H1 (cell line): ENCODE results near the gene MAPKAP1. TPM values are rescaled to one million over a fixed set of nuclear protein-coding genes. Genes with fewer than 3 reads are reported as not detected.

Experiments
- CTCF ChIA-PET: fragments of 300-600 bp; sonication (Branson Sonifier 250); formaldehyde crosslinking; loops from one replicate; lab custom pipeline; 2021; ENCODE audit not compliant: partially characterized antibody; lab: Charles Lee
- POLR2A ChIA-PET: fragments of 300-600 bp; sonication (Branson Sonifier 250); formaldehyde crosslinking; loops from one replicate; lab custom pipeline; 2021; ENCODE audit warnings: inconsistent platforms; ENCODE audit not compliant: partially characterized antibody; lab: Charles Lee
- DNase-seq, 2 experiments: peaks; one replicate each; pipeline versions ENCODE4 v3.0.0 to v3.0.0-alpha.2; 2010 to 2022; ENCODE audit warnings: low spot score in 2 of 2, low read depth in 1 of 2, mixed read lengths in 1 of 2
- FAIRE-seq: peaks from 2 replicates; lab custom pipeline; 2011; peaks lifted over from hg19 to GRCh38; lab: Jason Lieb, UNC
- H2AFZ ChIP-seq: 2 replicates; pipeline ENCODE4 v1.8.1; 2012; ENCODE audit warnings: low read length, inconsistent platforms
- H2AK5ac ChIP-seq: 2 replicates; pipeline ENCODE4 v1.6.1; 2013; ENCODE audit warnings: low read depth, low read length
- H2BK120ac ChIP-seq: replicated peaks from 2 replicates; pipeline ENCODE3; 2013; ENCODE audit warnings: low read depth, low read length, inconsistent platforms
- H2BK12ac ChIP-seq: 2 replicates; pipeline ENCODE4 v1.6.1; 2013; ENCODE audit warnings: low read depth, low read length
- H2BK15ac ChIP-seq: 2 replicates; pipeline ENCODE4 v1.6.1; 2013; ENCODE audit warnings: low read length
- H2BK20ac ChIP-seq: 2 replicates; pipeline ENCODE4 v1.6.1; 2013; ENCODE audit warnings: low read length
- H2BK5ac ChIP-seq: 2 replicates; pipeline ENCODE4 v1.6.1; 2013; ENCODE audit warnings: low read depth, low read length
- H3K14ac ChIP-seq: 2 replicates; pipeline ENCODE4 v1.6.1; 2013; ENCODE audit warnings: inconsistent platforms; ENCODE audit not compliant: insufficient read length
- H3K18ac ChIP-seq: 2 replicates; pipeline ENCODE4 v1.6.1; 2013; ENCODE audit warnings: low read length; ENCODE audit errors: extremely low read depth
- H3K23ac ChIP-seq: 2 replicates; pipeline ENCODE4 v1.6.1; 2013; ENCODE audit warnings: inconsistent platforms; ENCODE audit not compliant: insufficient read length
- H3K23me2 ChIP-seq: 2 replicates; pipeline ENCODE4 v1.6.1; 2013; ENCODE audit warnings: low read depth, low read length
- H3K27ac ChIP-seq: 2 replicates; pipeline ENCODE4 v1.6.1; 2011; ENCODE audit warnings: low read depth, low read length, inconsistent platforms
- H3K27me3 ChIP-seq, 4 experiments: replicated peaks in 1 of 4; 1 replicate in 1 of 4; 2 replicates in 3 of 4; pipeline versions ENCODE4 v1.6.1 to v1.8.1; 2011 to 2013; ENCODE audit warnings: low read length in 3 of 4, mild to moderate bottlenecking in 3 of 4, inconsistent platforms in 2 of 4, mixed read lengths in 2 of 4, moderate library complexity in 1 of 4; ENCODE audit not compliant: control insufficient read depth in 3 of 4, insufficient read depth in 3 of 4; ENCODE audit errors: extremely low read depth in 1 of 4
- H3K36me3 ChIP-seq, 4 experiments: 2 replicates each; pipeline versions ENCODE4 v1.6.1 to v1.8.1; 2011 to 2013; ENCODE audit warnings: mild to moderate bottlenecking in 4 of 4, low read length in 3 of 4, moderate library complexity in 2 of 4, control low read depth in 1 of 4, inconsistent platforms in 1 of 4; ENCODE audit not compliant: insufficient read depth in 4 of 4, control insufficient read depth in 2 of 4
- H3K4ac ChIP-seq: replicated peaks from 2 replicates; pipeline ENCODE3; 2013; ENCODE audit warnings: low read length, low read depth, mixed read lengths, inconsistent platforms; ENCODE audit not compliant: insufficient read length
- H3K4me1 ChIP-seq, 4 experiments: replicated peaks in 1 of 4; 1 replicate in 1 of 4; 2 replicates in 3 of 4; pipeline versions ENCODE4 v1.6.1 to v1.8.1; 2011 to 2013; ENCODE audit warnings: low read length in 3 of 4, inconsistent platforms in 2 of 4, mixed read lengths in 1 of 4; ENCODE audit not compliant: insufficient read depth in 4 of 4, control insufficient read depth in 3 of 4
- H3K4me2 ChIP-seq, 2 experiments: 2 replicates each; pipeline versions ENCODE4 v1.6.1 to v1.8.1; 2011 to 2013; ENCODE audit warnings: low read depth in 2 of 2, low read length in 2 of 2, control low read depth in 1 of 2, inconsistent platforms in 1 of 2, mild to moderate bottlenecking in 1 of 2; ENCODE audit not compliant: insufficient read depth in 1 of 2
- H3K4me3 ChIP-seq, 4 experiments: fragments of 200-600, 300-600 bp in 1 of 4; sonication (generic), shearing (Covaris generic), sonication (Bioruptor Twin) in 1 of 4; 2 replicates each; pipeline versions ENCODE4 v1.5.1 to v1.8.1; 2011 to 2016; ENCODE audit warnings: low read length in 4 of 4, low read depth in 3 of 4, control low read depth in 2 of 4, inconsistent platforms in 2 of 4, mild to moderate bottlenecking in 2 of 4, mixed read lengths in 1 of 4, moderate library complexity in 1 of 4; ENCODE audit not compliant: insufficient read depth in 2 of 4; ENCODE audit errors: extremely low read depth in 1 of 4
- H3K56ac ChIP-seq: replicated peaks from 2 replicates; pipeline ENCODE3; 2013; ENCODE audit warnings: low read depth, mild to moderate bottlenecking, mixed read lengths, low read length, inconsistent platforms; ENCODE audit not compliant: insufficient read length
- H3K79me1 ChIP-seq: 2 replicates; pipeline ENCODE4 v1.6.1; 2013; ENCODE audit warnings: low read depth, low read length, control low read depth
- H3K79me2 ChIP-seq, 2 experiments: 2 replicates each; pipeline versions ENCODE4 v1.6.1 to v1.8.1; 2012 to 2013; ENCODE audit warnings: low read length in 2 of 2, mild to moderate bottlenecking in 2 of 2, inconsistent platforms in 1 of 2; ENCODE audit not compliant: insufficient read depth in 2 of 2, control insufficient read depth in 1 of 2
- H3K9ac ChIP-seq, 4 experiments: replicated peaks in 1 of 4; 1 replicate in 1 of 4; 2 replicates in 3 of 4; pipeline versions ENCODE4 v1.6.1 to v1.8.1; 2011 to 2013; ENCODE audit warnings: low read depth in 3 of 4, low read length in 3 of 4, control low read depth in 2 of 4, mild to moderate bottlenecking in 2 of 4, moderate library complexity in 2 of 4, inconsistent platforms in 1 of 4; ENCODE audit errors: extremely low read depth in 1 of 4
- H3K9me3 ChIP-seq, 2 experiments: 2 replicates each; pipeline versions ENCODE4 v1.6.1 to v1.8.1; 2012 to 2013; ENCODE audit warnings: mild to moderate bottlenecking in 2 of 2, moderate library complexity in 2 of 2, control low read depth in 1 of 2, inconsistent platforms in 1 of 2, low read depth in 1 of 2, low read length in 1 of 2, mixed read lengths in 1 of 2; ENCODE audit not compliant: insufficient read depth in 2 of 2
- H4K20me1 ChIP-seq, 2 experiments: replicated peaks in 1 of 2; 2 replicates each; pipeline versions ENCODE3 to v1.8.1; 2011 to 2013; ENCODE audit warnings: inconsistent platforms in 2 of 2, low read length in 2 of 2, mild to moderate bottlenecking in 1 of 2; ENCODE audit not compliant: insufficient read depth in 2 of 2, control insufficient read depth in 1 of 2
- H4K5ac ChIP-seq: 2 replicates; pipeline ENCODE4 v1.6.1; 2013; ENCODE audit warnings: low read length, low read depth, mixed read lengths, inconsistent platforms; ENCODE audit not compliant: insufficient read length
- H4K8ac ChIP-seq: 2 replicates; pipeline ENCODE4 v1.8.0; 2013; ENCODE audit warnings: mild to moderate bottlenecking, moderate library complexity, low read length, inconsistent platforms; ENCODE audit not compliant: insufficient read depth; ENCODE audit errors: extremely low read depth
- H4K91ac ChIP-seq: replicated peaks from 2 replicates; pipeline ENCODE3; 2013; ENCODE audit warnings: low read length, mixed read lengths, inconsistent platforms; ENCODE audit not compliant: insufficient read length
- ASH2L ChIP-seq: fragments of 200-600, 300-600 bp; sonication (generic); IDR thresholded peaks from one replicate; pipeline ENCODE4 v1.7.1; 2017; ENCODE audit warnings: low read length
- BRCA1 ChIP-seq: IDR thresholded peaks from 2 replicates; pipeline ENCODE4 v1.6.1; 2012; ENCODE audit warnings: low read depth, low read length, improper control_type of control experiment
- CBX5 ChIP-seq: fragments of 300-800, 300-1000 bp; sonication (generic); IDR thresholded peaks from 2 replicates; pipeline ENCODE4 v1.7.1; 2016; ENCODE audit warnings: antibody characterized with exemption, low read length, low read depth
- CTBP2 ChIP-seq: IDR thresholded peaks from 2 replicates; pipeline ENCODE4 v1.7.0; 2011; ENCODE audit warnings: borderline replicate concordance, mild to moderate bottlenecking, moderate library complexity, mixed read lengths, low read length; ENCODE audit not compliant: insufficient read depth, insufficient read length
- GTF2F1 ChIP-seq: IDR thresholded peaks from 2 replicates; pipeline ENCODE4 v1.6.1; 2012; ENCODE audit warnings: low read depth, low read length, improper control_type of control experiment, borderline replicate concordance
- HDAC2 ChIP-seq, 2 experiments: fragments of 300-600 bp in 1 of 2; sonication (generic) in 1 of 2; IDR thresholded peaks; 2 replicates each; pipeline ENCODE4 v1.6.1; 2011 to 2012; ENCODE audit warnings: low read depth in 2 of 2, low read length in 2 of 2, mild to moderate bottlenecking in 2 of 2, moderate library complexity in 2 of 2, borderline replicate concordance in 1 of 2, inconsistent platforms in 1 of 2
- POLR2A ChIP-seq, 2 experiments: IDR thresholded peaks; 1 replicate in 1 of 2; 2 replicates in 1 of 2; pipeline ENCODE4 v1.6.1; 2011; ENCODE audit warnings: low read depth in 2 of 2, low read length in 2 of 2, mild to moderate bottlenecking in 2 of 2; ENCODE audit errors: control extremely low read depth in 1 of 2
- POU5F1 ChIP-seq: IDR thresholded peaks from 2 replicates; pipeline ENCODE4 v1.6.1; 2011; ENCODE audit warnings: low read depth, mild to moderate bottlenecking, low read length, moderate library complexity
- SIX5 ChIP-seq: IDR thresholded peaks from 2 replicates; pipeline ENCODE4 v1.6.1; 2011; ENCODE audit warnings: mild to moderate bottlenecking, low read depth, low read length
- TEAD4 ChIP-seq: IDR thresholded peaks from 2 replicates; pipeline ENCODE4 v1.6.1; 2012; ENCODE audit warnings: low read depth, low read length, inconsistent platforms, mixed read lengths
- ZNF274 ChIP-seq: IDR thresholded peaks from 2 replicates; pipeline ENCODE4 v1.7.0; 2012; ENCODE audit warnings: low read length, borderline replicate concordance; ENCODE audit errors: extremely low read depth
- WGBS, 2 experiments: shearing (Covaris generic) in 1 of 2; methylation state at CpG; one replicate each; pipeline versions ENCODE4 v1.1.6 to v1.1.7; 2013 to 2015; ENCODE audit warnings: low lambda C conversion rate in 2 of 2, mixed read lengths in 2 of 2, inconsistent platforms in 1 of 2, low coverage in 1 of 2, missing lambda C conversion rate in 1 of 2; ENCODE audit not compliant: insufficient replicate concordance in 2 of 2, insufficient coverage in 1 of 2, insufficient read length in 1 of 2; ENCODE audit errors: extremely low coverage in 1 of 2, missing lambda C conversion rate in 1 of 2; 5-methylcytosine and 5-hydroxymethylcytosine counted together
- polyA plus RNA-seq, 7 experiments: library from polyadenylated mRNA; depleted of rRNA in 3 of 7; stranded (reverse) in 5 of 7; unstranded in 2 of 7; fragments of >200 nt in 5 of 7; fragments of 200-250 nt in 2 of 7; gene quantifications; 1 replicate in 5 of 7; 2 replicates in 1 of 7; 4 replicates in 1 of 7; pipeline versions ENCODE4 v1.2.1 to v1.2.3, GENCODE V29; 2011 to 2013; ENCODE audit warnings: missing spikeins in 2 of 7, mixed read lengths in 2 of 7
- total RNA-seq: library from RNA; stranded (reverse); fragmentation: NEBNext Ultra II Directional; extraction: Animal tissue kit (Norgen Biotek cat#: 25700); gene quantifications from 2 replicates; pipeline ENCODE4 v1.2.1, GENCODE V29; 2021

Gene MAPKAP1
- total and polyA plus RNA-seq, 2 of the 8 experiments (the other 6 are each of a cell fraction or from before 2014, with no cell fraction given), result 79.2 to 140 TPM

DNA sequence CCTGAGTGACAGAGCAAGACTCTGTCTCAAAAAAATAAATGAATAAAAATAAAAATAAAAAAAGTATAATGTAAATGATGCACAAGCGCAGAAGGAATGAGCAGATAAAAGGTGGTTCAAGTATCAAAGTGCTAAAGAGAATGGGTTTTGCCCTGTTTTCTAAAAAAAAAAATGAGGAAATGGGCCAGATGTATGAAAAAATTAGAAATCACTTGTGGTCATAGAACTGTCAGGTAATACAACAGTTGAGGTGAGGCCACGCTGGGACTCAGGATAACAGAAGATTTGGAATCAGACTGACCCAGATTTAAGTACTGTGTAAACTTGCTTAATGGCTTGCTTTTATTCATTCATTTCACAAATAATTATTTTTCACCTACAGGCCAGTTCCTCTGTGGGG is 69.8 kb downstream of the MAPKAP1 start:
- Histone ChIP-seq H2BK5ac (no peak overlapping the region), H2BK15ac (no peak overlapping the region), H3K9ac (no peak overlapping the region), H4K8ac (no peak overlapping the region), H3K27ac (no peak overlapping the region), H4K5ac (no peak overlapping the region), H3K79me2 (peaks cover 0 to 54% of the 10 kb centered on the region in 2 experiments; a peak in 3 of 4 replicates), H3K14ac (no peak overlapping the region), H4K91ac (no peak overlapping the region), H3K4me3 (no peak overlapping the region), H2AFZ (no peak overlapping the region), H3K23me2 (no peaks in the 10 kb centered on the region), H2BK12ac (no peak overlapping the region), H3K4ac (no peak overlapping the region), H3K79me1 (peaks cover 8% of the 10 kb centered on the region), H3K9me3 (no peaks in the 10 kb centered on the region), H4K20me1 (peaks cover 0 to 4% of the 10 kb centered on the region in 2 experiments), H3K23ac (no peak overlapping the region), H3K4me2 (no peak overlapping the region), H3K36me3 (no peaks in the 10 kb centered on the region; a peak in 1 of 8 replicates), H2BK120ac (no peak overlapping the region), H2BK20ac (no peak overlapping the region), H3K18ac (no peak overlapping the region), H3K27me3 (no peaks in the 10 kb centered on the region), H3K56ac (no peak overlapping the region), H3K4me1 (peaks cover 3 to 16% (median 8%) of the 10 kb centered on the region in 4 experiments; a peak in 4 of 7 replicates), H2AK5ac (no peak overlapping the region)
- 88% methylated on average over 2 of the region's 2 CpGs; no CpG with 5 or more reads in 1 of the 2 experiments for WGBS, 2 experiments
- POLR2A ChIA-PET, result no interaction called here
- DNase-seq (no peak), FAIRE-seq (no peak)
- CTCF ChIA-PET, result interaction anchor here (1.3 kb wide), 1 partner anchor 230 kb away, joined by 3 read pairs; no protein-coding TSS in a partner anchor
- no peak for TF ChIP-seq CTBP2
- no peak for TF ChIP-seq SIX5
- no peak for TF ChIP-seq POLR2A (IDR thresholded peaks at IDR 0.05; ENCODE audit: control extremely low read depth in 1 of 2, low read depth in 2 of 2, low read length in 2 of 2)
- TF ChIP-seq POU5F1, result no peak
- TF ChIP-seq ASH2L, result no peak
- TF ChIP-seq ZNF274, result no peak
- TF ChIP-seq CBX5, result no peak
- no peak for TF ChIP-seq TEAD4
- no peak for TF ChIP-seq HDAC2 (IDR thresholded peaks at IDR 0.05; ENCODE audit: borderline replicate concordance in 1 of 2, low read depth in 2 of 2, low read length in 2 of 2)
- no peak for TF ChIP-seq GTF2F1
- TF ChIP-seq BRCA1, result no peak
